Endothelial cell of umbilical vein (primary cell): ENCODE results near the gene OR52B2. TPM values are rescaled to one million over a fixed set of nuclear protein-coding genes. Genes with fewer than 3 reads are reported as not detected.

Experiments
- BruUV-seq: library from RNA; stranded (reverse); fragments of 400-500 nt; replicated peaks from 2 replicates; lab custom pipeline; 2021; lab: Mats Ljungman, UMichigan
- CTCF ChIA-PET: fragments of 300-600, 350-600 bp; sonication (Branson Sonifier 250); formaldehyde crosslinking; loops from one replicate; lab custom pipeline; 2021; ENCODE audit warnings: antibody characterized with exemption, inconsistent platforms; lab: Charles Lee
- POLR2A ChIA-PET: fragments of 300-600, 350-600 bp; sonication (Branson Sonifier 250); formaldehyde crosslinking; loops from one replicate; lab custom pipeline; 2021; ENCODE audit warnings: antibody characterized with exemption, inconsistent platforms; lab: Charles Lee
- DNase-seq: peaks from one replicate; pipeline ENCODE4 v3.0.0-alpha.2; 2011; ENCODE audit warnings: low read depth, low spot score
- FAIRE-seq: peaks from 2 replicates; lab custom pipeline; 2011; peaks lifted over from hg19 to GRCh38; lab: Jason Lieb, UNC
- H2AFZ ChIP-seq: 2 replicates; pipeline ENCODE4 v1.6.0; 2012; ENCODE audit warnings: low read depth, low read length, control low read depth, inconsistent platforms
- H3K27ac ChIP-seq: 2 replicates; pipeline ENCODE4 v1.5.1; 2011; ENCODE audit warnings: low read depth, mild to moderate bottlenecking, control low read depth, low read length, moderate library complexity; ENCODE audit not compliant: insufficient read depth
- H3K27me3 ChIP-seq, 2 experiments: 2 replicates each; pipeline versions ENCODE4 v1.6.0 to v1.6.1; 2011; ENCODE audit warnings: low read length in 2 of 2, mixed read lengths in 1 of 2; ENCODE audit not compliant: control insufficient read depth in 2 of 2, insufficient read depth in 2 of 2
- H3K36me3 ChIP-seq, 2 experiments: 2 replicates in 1 of 2; 3 replicates in 1 of 2; pipeline ENCODE4 v1.5.1; 2011; ENCODE audit warnings: low read length in 2 of 2, mild to moderate bottlenecking in 1 of 2, moderate library complexity in 1 of 2; ENCODE audit not compliant: control insufficient read depth in 2 of 2, insufficient read depth in 2 of 2; ENCODE audit errors: extremely low read depth in 1 of 2
- H3K4me1 ChIP-seq: 3 replicates; pipeline ENCODE4 v1.5.1; 2011; ENCODE audit warnings: mild to moderate bottlenecking, low read length; ENCODE audit not compliant: control insufficient read depth, insufficient read depth; ENCODE audit errors: extremely low read depth
- H3K4me2 ChIP-seq: 2 replicates; pipeline ENCODE4 v1.6.1; 2011; ENCODE audit warnings: low read length, control low read depth, mixed read lengths; ENCODE audit not compliant: insufficient read depth
- H3K4me3 ChIP-seq, 3 experiments: fragments of 200-600 bp in 1 of 3; sonication (generic), shearing (Covaris generic) in 1 of 3; replicated peaks in 1 of 3; 2 replicates each; pipeline ENCODE4 v1.5.1; 2011 to 2016; ENCODE audit warnings: control low read depth in 3 of 3, low read length in 3 of 3, mild to moderate bottlenecking in 2 of 3, inconsistent platforms in 1 of 3, low read depth in 1 of 3, moderate library complexity in 1 of 3; ENCODE audit not compliant: insufficient read depth in 1 of 3
- H3K79me2 ChIP-seq: 2 replicates; pipeline ENCODE4 v1.6.0; 2012; ENCODE audit warnings: low read length, inconsistent platforms; ENCODE audit not compliant: control insufficient read depth, insufficient read depth
- H3K9ac ChIP-seq: replicated peaks from 2 replicates; pipeline ENCODE3; 2011; ENCODE audit warnings: low read length, control low read depth; ENCODE audit not compliant: insufficient read depth; ENCODE audit errors: extremely low read depth
- H3K9me1 ChIP-seq: replicated peaks from 3 replicates; pipeline ENCODE4 v1.6.0; 2011; ENCODE audit warnings: mild to moderate bottlenecking, low read length; ENCODE audit not compliant: control insufficient read depth, insufficient read depth; ENCODE audit errors: extremely low read depth
- H3K9me3 ChIP-seq: replicated peaks from 2 replicates; pipeline ENCODE4 v1.5.1; 2012; ENCODE audit warnings: low read length, inconsistent platforms; ENCODE audit not compliant: control insufficient read depth, insufficient read depth
- H4K20me1 ChIP-seq: replicated peaks from 2 replicates; pipeline ENCODE3; 2011; ENCODE audit warnings: mild to moderate bottlenecking, low read length; ENCODE audit not compliant: control insufficient read depth, insufficient read depth; ENCODE audit errors: extremely low read depth
- EZH2 ChIP-seq: IDR thresholded peaks from 2 replicates; pipeline ENCODE4 v1.6.1; 2012; ENCODE audit warnings: borderline replicate concordance, low read depth, mild to moderate bottlenecking, moderate library complexity, low read length, inconsistent platforms; ENCODE audit not compliant: severe bottlenecking
- FOS ChIP-seq: IDR thresholded peaks from 2 replicates; pipeline ENCODE4 v1.6.1; 2011; ENCODE audit warnings: mild to moderate bottlenecking, low read length, moderate library complexity, borderline replicate concordance; ENCODE audit not compliant: insufficient read depth
- GATA2 ChIP-seq: IDR thresholded peaks from 2 replicates; pipeline ENCODE4 v1.7.0; 2011; ENCODE audit warnings: low read depth, mild to moderate bottlenecking, moderate library complexity, mixed read lengths, low read length; ENCODE audit not compliant: insufficient read length, insufficient read depth
- JUN ChIP-seq: IDR thresholded peaks from 2 replicates; pipeline ENCODE4 v1.6.1; 2011; ENCODE audit warnings: borderline replicate concordance, low read depth; ENCODE audit not compliant: insufficient read length, insufficient read depth
- MYC ChIP-seq: IDR thresholded peaks from one replicate; pipeline ENCODE4 v1.6.1; 2011; ENCODE audit warnings: mild to moderate bottlenecking, low read depth, low read length
- POLR2A ChIP-seq: IDR thresholded peaks from 2 replicates; pipeline ENCODE4 v1.6.1; 2012; ENCODE audit warnings: low read depth, mild to moderate bottlenecking, control low read depth, low read length
- POLR2AphosphoS5 ChIP-seq: IDR thresholded peaks from 2 replicates; pipeline ENCODE4 v1.6.1; 2012; ENCODE audit warnings: low read depth, mild to moderate bottlenecking, control low read depth, low read length, moderate library complexity; ENCODE audit not compliant: insufficient read depth
- dilution Hi-C: fragments of 300-500 bp; cut with MboI; formaldehyde crosslinking; loops from one replicate; pipeline ENCODE4 v1.15.0; 2019; ENCODE audit warnings: low sequenced_read_pairs; ENCODE audit not compliant: extremely low pct_ligation_motif_present
- intact Hi-C: fragments of 100-400 bp; cut with micrococcal nuclease; formaldehyde crosslinking; loops from one replicate; pipeline ENCODE4 v1.10.0; 2022
- polyA plus RNA-seq, 4 experiments: library from polyadenylated mRNA; depleted of rRNA in 3 of 4; stranded (reverse) in 3 of 4; unstranded in 1 of 4; fragments of >200 nt; gene quantifications; 2 replicates each; pipeline versions ENCODE4 v1.2.1 to v1.2.3, GENCODE V29; 2011 to 2012; ENCODE audit warnings: missing spikeins in 1 of 4
- total RNA-seq: library from RNA; stranded (reverse); gene quantifications from 2 replicates; pipeline ENCODE4 v1.2.3, GENCODE V29; 2021
- TF ChIP-seq, protein P1 (sequence below), 2 donors: IDR thresholded peaks; 1 replicate in 1 of 2; 2 replicates in 1 of 2; pipeline ENCODE4 v1.5.1; 2011; ENCODE audit warnings: low read length in 2 of 2, mild to moderate bottlenecking in 2 of 2, moderate library complexity in 2 of 2, control low read depth in 1 of 2, inconsistent platforms in 1 of 2, low read depth in 1 of 2; ENCODE audit not compliant: insufficient read depth in 1 of 2; ENCODE audit errors: extremely low read depth in 1 of 2
- TF ChIP-seq, protein P2 (sequence below): IDR thresholded peaks from 2 replicates; pipeline ENCODE4 v1.6.1; 2011; ENCODE audit not compliant: insufficient read depth, insufficient read length

Gene OR52B2
- total and polyA plus RNA-seq, 2 donors (not counting 3 experiments of a cell fraction or from before 2014, with no cell fraction given), result not detected

DNA sequence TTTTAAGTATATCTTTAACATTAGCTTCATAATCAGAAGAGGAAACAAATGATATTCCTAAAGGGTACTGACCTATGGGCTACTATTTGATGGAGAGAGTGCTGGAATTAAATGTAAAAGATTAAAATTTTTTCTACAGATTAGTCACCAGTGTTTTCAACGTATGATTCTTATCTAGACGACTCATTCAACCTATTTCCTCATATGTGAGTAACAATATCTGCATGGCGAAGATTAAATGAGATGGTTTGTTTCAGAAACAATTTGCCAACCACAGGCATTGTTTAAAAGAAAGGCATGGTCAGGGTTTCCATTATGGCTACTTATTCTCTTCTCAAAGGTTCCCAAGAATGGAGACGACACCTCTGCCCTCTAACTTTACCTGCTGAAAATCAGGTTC lies 42.2 kb downstream of the OR52B2 start:
- no TSS peak for BruUV-seq
- POLR2A ChIA-PET, result no interaction called here
- dilution Hi-C loops, result no loop called here

DNA sequence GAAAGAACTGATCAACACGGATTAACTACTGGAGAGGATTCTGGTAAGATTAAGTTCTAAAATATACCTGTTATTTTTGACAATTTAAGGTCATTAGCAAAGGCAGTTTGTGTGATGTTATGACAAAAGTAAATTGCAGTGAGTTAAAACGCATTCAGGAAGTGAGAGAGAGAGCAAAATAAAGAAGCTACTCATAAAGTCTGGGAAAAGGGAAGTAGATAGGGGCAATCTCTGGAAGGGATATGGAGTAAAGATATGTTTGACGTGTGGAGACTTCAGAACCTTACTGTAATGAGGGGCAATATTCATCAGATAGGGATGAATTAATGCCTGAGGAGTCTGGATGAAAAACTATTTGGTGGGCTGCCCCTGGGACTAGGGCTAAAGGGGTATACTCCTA lies 45.9 kb downstream of the OR52B2 start:
- H3K79me2 ChIP-seq, result no peaks in the 10 kb centered on the region
- DNase-seq (no peak), FAIRE-seq (no peak)
- BruUV-seq, result no TSS peak
- POLR2A ChIA-PET, result no interaction called here
- H3K4me2 ChIP-seq, result no peak overlapping the region
- H3K4me3 ChIP-seq, result no peak overlapping the region
- H3K4me1 ChIP-seq, result peaks cover 6% of the 10 kb centered on the region
- dilution Hi-C loops (no loop called here), intact Hi-C loops (no loop called here)
- H3K27me3 ChIP-seq, result no peaks in the 10 kb centered on the region
- no peaks in the 10 kb centered on the region for H4K20me1 ChIP-seq
- no peak overlapping the region for H3K9ac ChIP-seq
- no peak overlapping the region for H3K27ac ChIP-seq
- H3K9me1 ChIP-seq, result no peaks in the 10 kb centered on the region
- no peaks in the 10 kb centered on the region for H3K36me3 ChIP-seq
- H2AFZ ChIP-seq, result no peak overlapping the region
- TF ChIP-seq, protein P1, sequence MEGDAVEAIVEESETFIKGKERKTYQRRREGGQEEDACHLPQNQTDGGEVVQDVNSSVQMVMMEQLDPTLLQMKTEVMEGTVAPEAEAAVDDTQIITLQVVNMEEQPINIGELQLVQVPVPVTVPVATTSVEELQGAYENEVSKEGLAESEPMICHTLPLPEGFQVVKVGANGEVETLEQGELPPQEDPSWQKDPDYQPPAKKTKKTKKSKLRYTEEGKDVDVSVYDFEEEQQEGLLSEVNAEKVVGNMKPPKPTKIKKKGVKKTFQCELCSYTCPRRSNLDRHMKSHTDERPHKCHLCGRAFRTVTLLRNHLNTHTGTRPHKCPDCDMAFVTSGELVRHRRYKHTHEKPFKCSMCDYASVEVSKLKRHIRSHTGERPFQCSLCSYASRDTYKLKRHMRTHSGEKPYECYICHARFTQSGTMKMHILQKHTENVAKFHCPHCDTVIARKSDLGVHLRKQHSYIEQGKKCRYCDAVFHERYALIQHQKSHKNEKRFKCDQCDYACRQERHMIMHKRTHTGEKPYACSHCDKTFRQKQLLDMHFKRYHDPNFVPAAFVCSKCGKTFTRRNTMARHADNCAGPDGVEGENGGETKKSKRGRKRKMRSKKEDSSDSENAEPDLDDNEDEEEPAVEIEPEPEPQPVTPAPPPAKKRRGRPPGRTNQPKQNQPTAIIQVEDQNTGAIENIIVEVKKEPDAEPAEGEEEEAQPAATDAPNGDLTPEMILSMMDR (IDR thresholded peaks at IDR 0.05; ENCODE audit: extremely low read depth in 1 of 2, insufficient read depth in 1 of 2, low read depth in 1 of 2, low read length in 2 of 2), result no peak
- TF ChIP-seq EZH2 (no peak), POLR2A (no peak), JUN (no peak), MYC (no peak), GATA2 (no peak), POLR2AphosphoS5 (no peak), FOS (no peak)
- TF ChIP-seq, protein P2, sequence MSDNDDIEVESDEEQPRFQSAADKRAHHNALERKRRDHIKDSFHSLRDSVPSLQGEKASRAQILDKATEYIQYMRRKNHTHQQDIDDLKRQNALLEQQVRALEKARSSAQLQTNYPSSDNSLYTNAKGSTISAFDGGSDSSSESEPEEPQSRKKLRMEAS, result no peak
- no peaks in the 10 kb centered on the region for H3K9me3 ChIP-seq
- CTCF ChIA-PET, result interaction anchor here (1.1 kb wide), 1 partner anchor 10 kb away, joined by 4 read pairs; no protein-coding TSS in a partner anchor

More for the DNA sequence above, 42.2 kb downstream of the OR52B2 start:
- DNase-seq (peak; percentile 61), FAIRE-seq (no peak)
- H3K9me1 ChIP-seq, result no peaks in the 10 kb centered on the region
- H3K4me3 ChIP-seq, result no peak overlapping the region
- H2AFZ ChIP-seq, result no peak overlapping the region
- no peaks in the 10 kb centered on the region for H3K36me3 ChIP-seq
- CTCF ChIA-PET, result no interaction called here
- no peak for TF ChIP-seq POLR2A
- peak; percentile 80 for TF ChIP-seq JUN
- TF ChIP-seq, protein P2, result no peak
- no peak for TF ChIP-seq POLR2AphosphoS5
- peak; percentile 82 for TF ChIP-seq FOS
- peak; percentile 93 for TF ChIP-seq GATA2
- intact Hi-C loops, result no loop called here
- H3K79me2 ChIP-seq, result no peaks in the 10 kb centered on the region
- H3K27me3 ChIP-seq, result no peaks in the 10 kb centered on the region
- H4K20me1 ChIP-seq, result no peaks in the 10 kb centered on the region
- peaks cover 6% of the 10 kb centered on the region for H3K4me1 ChIP-seq
- H3K9me3 ChIP-seq, result no peaks in the 10 kb centered on the region
- no peak overlapping the region for H3K4me2 ChIP-seq
- H3K27ac ChIP-seq, result no peak overlapping the region
- no peak overlapping the region for H3K9ac ChIP-seq
